SH-SY5Y (cell line): ENCODE results near the gene FOXC2.

Experiments
- GATA2 ChIP-seq: IDR thresholded peaks from 2 replicates; pipeline ENCODE4 v1.6.1; 2011; ENCODE audit warnings: mild to moderate bottlenecking, low read depth, low read length
- GATA3 ChIP-seq: IDR thresholded peaks from 2 replicates; pipeline ENCODE4 v1.6.1; 2011; ENCODE audit warnings: low read depth, mild to moderate bottlenecking, low read length, moderate library complexity

DNA sequence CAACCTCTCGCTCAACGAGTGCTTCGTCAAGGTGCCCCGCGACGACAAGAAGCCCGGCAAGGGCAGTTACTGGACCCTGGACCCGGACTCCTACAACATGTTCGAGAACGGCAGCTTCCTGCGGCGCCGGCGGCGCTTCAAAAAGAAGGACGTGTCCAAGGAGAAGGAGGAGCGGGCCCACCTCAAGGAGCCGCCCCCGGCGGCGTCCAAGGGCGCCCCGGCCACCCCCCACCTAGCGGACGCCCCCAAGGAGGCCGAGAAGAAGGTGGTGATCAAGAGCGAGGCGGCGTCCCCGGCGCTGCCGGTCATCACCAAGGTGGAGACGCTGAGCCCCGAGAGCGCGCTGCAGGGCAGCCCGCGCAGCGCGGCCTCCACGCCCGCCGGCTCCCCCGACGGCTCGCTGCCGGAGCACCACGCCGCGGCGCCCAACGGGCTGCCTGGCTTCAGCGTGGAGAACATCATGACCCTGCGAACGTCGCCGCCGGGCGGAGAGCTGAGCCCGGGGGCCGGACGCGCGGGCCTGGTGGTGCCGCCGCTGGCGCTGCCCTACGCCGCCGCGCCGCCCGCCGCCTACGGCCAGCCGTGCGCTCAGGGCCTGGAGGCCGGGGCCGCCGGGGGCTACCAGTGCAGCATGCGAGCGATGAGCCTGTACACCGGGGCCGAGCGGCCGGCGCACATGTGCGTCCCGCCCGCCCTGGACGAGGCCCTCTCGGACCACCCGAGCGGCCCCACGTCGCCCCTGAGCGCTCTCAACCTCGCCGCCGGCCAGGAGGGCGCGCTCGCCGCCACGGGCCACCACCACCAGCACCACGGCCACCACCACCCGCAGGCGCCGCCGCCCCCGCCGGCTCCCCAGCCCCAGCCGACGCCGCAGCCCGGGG lies 1.3 kb downstream of the FOXC2 start:
- TF ChIP-seq GATA2: no peak
- no peak for TF ChIP-seq GATA3
